ENCODE measurements around the gene WNT5B. TPM values are rescaled to one million over a fixed set of nuclear protein-coding genes. Genes with fewer than 3 reads are reported as not detected.

WNT5B gene
- total RNA-seq, 1 experiment from 2014 or later: 0.69 TPM

DNA sequence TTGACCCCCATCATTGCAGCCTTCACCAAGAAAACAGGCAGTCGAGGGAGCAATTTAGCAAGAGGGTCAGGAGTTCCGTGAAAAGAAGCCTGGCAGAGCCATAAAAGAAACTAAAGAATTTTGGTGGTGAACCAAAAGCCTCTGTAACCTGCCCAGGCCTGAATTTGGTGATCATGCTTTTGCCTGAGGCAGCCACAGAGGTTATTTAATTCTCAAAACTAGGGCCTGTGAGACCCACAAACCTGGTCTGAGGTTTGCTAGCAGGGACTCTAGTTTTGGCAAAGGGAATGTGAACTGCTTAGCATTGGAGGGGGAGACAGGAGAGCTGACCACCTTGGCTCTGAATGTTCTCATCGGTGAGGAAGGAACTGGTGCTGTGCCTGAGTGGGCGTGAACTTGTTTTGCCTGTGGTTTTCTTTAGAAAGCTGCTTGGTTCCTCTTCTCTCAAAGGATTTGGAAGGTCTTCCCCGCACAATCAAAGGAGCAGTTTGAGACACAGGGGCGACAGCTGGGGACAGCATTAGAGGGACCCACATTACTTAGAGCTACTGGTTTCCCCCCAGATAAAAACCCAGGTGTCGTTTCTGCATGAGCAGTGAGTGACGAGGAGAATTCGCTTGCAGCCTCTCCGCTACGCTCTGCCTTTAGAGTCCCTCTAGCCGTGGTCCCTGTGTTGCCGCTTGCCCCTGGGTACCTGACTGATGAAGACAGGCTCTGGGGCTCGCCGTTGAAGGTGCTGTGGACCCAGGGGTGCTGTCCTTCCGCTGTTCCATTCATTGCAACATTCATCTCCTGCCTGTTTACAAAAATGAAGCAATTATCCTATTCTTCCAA lies 12.6 kb upstream of the WNT5B start:
- in situ Hi-C loops (cut with HindIII; ENCODE audit: low pct_unique_long_range_greater_than_20kb, low sequenced_read_pairs): no loop called here
- DNase-seq (ENCODE audit: low read depth, low spot score): no peak

DNA sequence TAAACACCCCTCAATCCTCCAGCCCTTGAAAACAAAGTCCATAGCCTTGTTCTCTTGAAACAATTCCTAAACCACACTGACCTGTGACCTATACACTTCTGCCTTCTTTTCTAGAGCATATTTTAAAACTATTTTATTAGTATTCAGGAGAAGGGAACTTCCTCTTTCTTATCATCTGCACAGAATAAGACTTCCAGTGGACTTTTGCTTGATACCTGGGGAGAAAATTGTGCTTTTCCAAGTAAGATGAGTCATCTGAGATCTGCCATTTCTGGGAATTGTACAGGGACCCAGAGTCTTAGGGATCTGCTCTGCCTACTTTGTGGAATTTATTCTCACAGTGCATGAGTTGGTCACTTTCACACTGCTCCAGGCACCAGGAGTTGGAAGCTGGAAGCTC lies 10.5 kb upstream of the WNT5B start:
- in situ Hi-C loops (cut with HindIII; ENCODE audit: low pct_unique_long_range_greater_than_20kb, low sequenced_read_pairs): no loop called here
- DNase-seq (ENCODE audit: low read depth, low spot score): no peak

GRCh38 chr12:1619159-1619558 lies 9.9 kb upstream of the WNT5B start:
- in situ Hi-C loops (cut with HindIII; ENCODE audit: low pct_unique_long_range_greater_than_20kb, low sequenced_read_pairs): no loop called here

GRCh38 chr12:1619587-1619986 lies 9.4 kb upstream of the WNT5B start:
- in situ Hi-C loops (cut with HindIII; ENCODE audit: low pct_unique_long_range_greater_than_20kb, low sequenced_read_pairs): no loop called here
- no peak for DNase-seq (ENCODE audit: low read depth, low spot score)

More at GRCh38 chr12:1619159-1619558, 9.9 kb upstream of the WNT5B start:
- DNase-seq (ENCODE audit: low read depth, low spot score): no peak

DNA sequence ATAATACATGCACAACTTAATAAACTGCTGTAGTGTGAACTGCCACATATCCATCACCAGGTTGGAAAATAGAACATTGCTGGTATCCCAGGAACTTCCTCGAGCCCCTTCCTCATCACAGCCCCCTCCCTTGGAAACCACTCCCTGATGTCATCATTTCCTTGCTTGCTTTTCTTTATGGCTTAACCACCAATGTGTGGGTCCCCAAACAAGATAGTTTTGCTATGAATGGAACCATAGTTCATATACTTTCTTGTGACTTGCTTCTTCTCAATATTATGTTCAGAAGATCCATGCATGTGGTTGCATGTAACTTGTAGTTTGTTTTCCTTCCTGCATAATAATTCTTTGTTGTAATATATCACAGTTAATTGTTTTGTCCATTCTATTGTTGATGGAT lies 8.9 kb upstream of the WNT5B start:
- DNase-seq (ENCODE audit: low read depth, low spot score): no peak
- in situ Hi-C loops (cut with HindIII; ENCODE audit: low pct_unique_long_range_greater_than_20kb, low sequenced_read_pairs): no loop called here

DNA sequence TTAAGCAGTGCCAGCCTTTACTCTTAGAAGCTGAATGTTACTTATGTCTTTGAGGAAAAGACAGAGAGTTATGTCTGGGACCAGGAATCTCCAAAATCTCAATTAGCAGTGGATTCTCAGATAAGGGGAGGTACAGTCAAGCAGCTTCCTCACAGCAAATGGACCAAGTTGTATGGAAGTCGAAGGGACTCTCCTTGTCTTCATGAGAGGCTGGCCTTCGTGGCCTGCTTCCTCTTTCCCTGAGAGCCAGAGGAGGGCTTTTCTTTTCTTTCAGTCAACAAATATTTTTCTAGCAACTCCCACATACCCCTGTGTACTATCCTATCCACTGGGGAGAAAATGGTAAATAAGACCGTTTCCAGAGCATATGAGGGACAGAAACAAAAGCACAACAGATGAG lies 6.6 kb upstream of the WNT5B start:
- no peak for DNase-seq (ENCODE audit: low read depth, low spot score)
- in situ Hi-C loops (cut with HindIII; ENCODE audit: low pct_unique_long_range_greater_than_20kb, low sequenced_read_pairs): no loop called here

DNA sequence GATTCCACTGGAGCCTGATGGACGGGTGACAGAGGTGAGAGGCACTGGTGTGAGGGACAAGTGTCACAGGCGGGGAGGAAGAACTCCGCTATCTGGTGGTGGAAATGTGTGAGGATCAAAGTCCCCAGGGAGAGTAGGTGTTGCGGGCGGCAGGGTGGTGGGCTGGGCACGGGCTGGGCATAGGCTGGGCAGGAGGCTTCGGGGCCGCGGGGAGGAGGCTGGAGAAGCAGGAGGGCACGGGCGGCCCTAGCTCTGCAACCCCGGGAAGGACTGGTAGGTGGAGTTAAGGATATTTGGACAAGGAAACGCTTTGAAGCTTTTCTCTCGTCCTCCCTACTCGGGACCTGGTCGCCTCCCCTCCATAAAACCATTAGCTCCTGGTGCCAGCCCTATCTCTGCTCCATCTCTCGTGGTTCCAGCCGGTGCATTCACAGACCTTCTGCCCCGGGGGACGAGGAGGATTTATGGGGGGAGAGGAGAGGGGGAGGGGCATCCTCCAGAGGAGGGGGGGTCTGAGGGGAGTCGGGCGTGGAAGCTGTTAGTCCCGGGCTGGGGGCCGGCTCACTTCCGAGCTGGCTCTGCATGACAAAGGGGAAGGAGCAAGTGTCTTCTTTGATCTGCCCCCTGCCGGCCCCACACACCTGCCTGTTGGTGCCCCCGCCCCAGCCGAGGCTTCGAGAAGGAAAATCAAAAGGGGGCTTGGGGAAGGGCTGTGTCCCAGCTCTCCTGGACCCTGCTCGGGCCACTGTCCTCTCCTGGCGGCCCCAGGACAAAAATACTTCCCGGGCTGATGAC lies 504 bp downstream of the WNT5B start:
- in situ Hi-C loops (cut with HindIII; ENCODE audit: low pct_unique_long_range_greater_than_20kb, low sequenced_read_pairs): no loop called here
- no peak for DNase-seq (ENCODE audit: low read depth, low spot score)

DNA sequence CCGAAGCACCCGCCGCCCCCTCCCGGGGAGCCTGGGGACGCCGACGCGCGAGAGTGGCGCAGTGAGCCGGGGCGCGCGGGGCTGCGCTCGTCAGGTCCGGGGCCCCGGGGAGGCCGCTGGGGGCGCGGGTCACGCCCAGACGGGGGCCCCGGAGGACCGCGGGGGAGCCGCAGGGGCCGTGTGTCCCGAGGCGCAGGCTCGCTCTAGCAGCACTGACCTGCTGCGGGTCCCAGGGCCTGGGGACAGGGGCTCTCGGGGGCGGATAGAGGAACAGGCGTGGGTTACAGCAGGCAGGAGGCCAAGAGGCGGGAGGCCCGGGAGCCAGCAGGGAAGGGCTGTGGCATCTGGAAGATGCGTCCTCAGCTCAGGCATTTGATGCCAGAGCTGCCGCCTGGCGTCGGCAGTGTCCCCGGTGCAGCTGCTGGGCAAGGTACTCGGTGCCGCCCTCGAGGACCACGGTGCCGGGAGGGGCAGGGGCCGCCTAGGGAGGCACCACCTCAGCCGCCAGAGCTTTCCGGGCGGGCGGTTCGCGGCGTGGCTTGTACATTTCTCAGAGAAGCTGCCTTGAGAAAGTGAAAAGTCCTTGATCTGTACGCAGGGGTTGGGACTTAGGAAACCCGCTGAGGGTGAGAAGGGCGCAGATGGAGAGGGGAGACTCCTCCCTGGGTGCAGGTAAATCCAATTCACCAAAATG lies 1.2 kb downstream of the WNT5B start:
- in situ Hi-C loops (cut with HindIII; ENCODE audit: low pct_unique_long_range_greater_than_20kb, low sequenced_read_pairs): no loop called here
- DNase-seq (ENCODE audit: low read depth, low spot score): no peak

DNA sequence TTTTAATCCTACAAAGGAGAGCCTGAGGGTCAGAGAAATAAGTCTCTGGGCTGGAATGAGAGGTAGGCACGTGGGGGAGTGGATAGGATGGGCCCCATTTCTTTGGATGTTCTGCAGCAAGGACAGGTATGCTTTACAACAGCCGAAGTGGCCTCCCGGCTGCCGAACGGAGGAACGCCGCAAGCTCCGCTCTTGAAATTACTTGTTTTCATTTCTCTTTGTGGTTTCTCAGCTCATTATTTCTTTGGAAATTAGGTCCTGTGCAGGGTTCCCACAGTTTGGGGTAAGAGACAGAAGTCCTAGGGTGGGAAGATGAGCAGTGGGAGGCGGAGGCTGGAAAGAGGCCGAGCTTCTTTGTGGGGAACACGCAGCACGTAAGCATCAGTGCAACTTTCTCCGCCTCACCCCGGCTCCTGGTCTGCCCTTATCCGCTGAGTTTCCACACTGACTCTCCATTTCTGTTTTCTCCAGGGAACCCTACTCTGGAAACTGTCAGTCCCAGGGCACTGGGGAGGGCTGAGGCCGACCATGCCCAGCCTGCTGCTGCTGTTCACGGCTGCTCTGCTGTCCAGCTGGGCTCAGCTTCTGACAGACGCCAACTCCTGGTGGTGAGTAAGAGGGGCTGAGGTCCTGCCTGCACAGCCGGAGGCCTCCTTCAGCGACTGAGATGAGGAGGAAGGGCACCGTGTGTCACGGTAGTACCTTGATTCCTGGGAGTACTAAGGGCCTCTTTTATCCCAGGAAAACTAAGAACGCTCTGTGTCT lies 2.0 kb downstream of the WNT5B start:
- in situ Hi-C loops (cut with HindIII; ENCODE audit: low pct_unique_long_range_greater_than_20kb, low sequenced_read_pairs): no loop called here
- peak; percentile 79 for DNase-seq (ENCODE audit: low read depth, low spot score)

GRCh38 chr12:1632702-1633101 lies 3.7 kb downstream of the WNT5B start:
- in situ Hi-C loops (cut with HindIII; ENCODE audit: low pct_unique_long_range_greater_than_20kb, low sequenced_read_pairs): no loop called here
- no peak for DNase-seq (ENCODE audit: low read depth, low spot score)

DNA sequence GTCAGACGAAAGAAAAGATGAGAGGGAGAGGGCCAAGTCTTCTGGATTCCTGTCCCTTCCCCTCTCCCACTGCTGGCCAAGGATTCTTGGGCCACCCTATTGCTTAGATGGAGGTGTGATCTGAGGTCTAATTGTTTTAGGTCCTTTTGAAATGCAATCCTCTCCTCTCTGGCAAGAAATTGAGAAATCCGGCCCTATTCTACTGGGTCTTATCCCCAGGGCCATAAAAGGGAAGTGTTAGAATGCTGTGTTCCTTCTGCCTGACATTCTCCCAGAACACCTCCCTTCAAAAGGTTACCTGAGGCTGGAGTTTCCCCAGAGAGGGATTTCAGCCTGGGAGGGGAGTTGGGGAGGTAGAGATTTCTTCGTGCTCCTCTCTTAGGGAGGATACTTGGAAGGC lies 4.4 kb downstream of the WNT5B start:
- in situ Hi-C loops (cut with HindIII; ENCODE audit: low pct_unique_long_range_greater_than_20kb, low sequenced_read_pairs): no loop called here

GRCh38 chr12:1634149-1634548 lies 5.1 kb downstream of the WNT5B start:
- in situ Hi-C loops (cut with HindIII; ENCODE audit: low pct_unique_long_range_greater_than_20kb, low sequenced_read_pairs): no loop called here
- no peak for DNase-seq (ENCODE audit: low read depth, low spot score)

More for the DNA sequence above, 4.4 kb downstream of the WNT5B start:
- no peak for DNase-seq (ENCODE audit: low read depth, low spot score)

DNA sequence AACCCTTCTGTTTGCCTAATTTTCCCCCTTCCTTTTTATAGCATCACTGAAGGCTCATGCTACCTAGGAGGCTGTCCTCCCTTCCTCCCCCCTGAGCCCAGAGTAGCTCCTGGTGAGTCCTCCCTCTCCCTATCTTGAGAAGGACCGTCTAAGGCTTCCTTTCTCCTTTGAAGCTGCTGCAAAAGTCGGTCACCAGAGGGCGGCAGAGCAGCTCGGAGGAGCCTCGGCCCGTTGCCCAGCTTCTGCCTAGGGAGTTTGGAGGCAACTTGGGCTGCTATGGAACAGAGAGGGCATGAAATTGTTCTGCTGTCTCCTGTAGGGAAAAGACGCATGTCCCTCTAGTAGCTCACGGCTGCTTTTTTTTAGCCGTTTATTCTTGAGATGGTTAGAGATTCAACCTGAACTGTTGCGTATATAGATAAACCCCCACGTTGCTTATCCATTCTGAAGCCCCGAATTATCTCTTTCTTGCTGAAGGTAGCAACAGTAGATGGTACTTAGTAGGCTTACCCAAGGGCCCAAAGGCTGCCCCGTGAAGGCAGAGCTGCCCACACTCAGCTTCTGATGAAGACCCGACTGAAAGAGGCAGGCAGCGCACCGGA lies 5.7 kb downstream of the WNT5B start:
- in situ Hi-C loops (cut with HindIII; ENCODE audit: low pct_unique_long_range_greater_than_20kb, low sequenced_read_pairs): no loop called here
- peak; percentile 83 for DNase-seq (ENCODE audit: low read depth, low spot score)

DNA sequence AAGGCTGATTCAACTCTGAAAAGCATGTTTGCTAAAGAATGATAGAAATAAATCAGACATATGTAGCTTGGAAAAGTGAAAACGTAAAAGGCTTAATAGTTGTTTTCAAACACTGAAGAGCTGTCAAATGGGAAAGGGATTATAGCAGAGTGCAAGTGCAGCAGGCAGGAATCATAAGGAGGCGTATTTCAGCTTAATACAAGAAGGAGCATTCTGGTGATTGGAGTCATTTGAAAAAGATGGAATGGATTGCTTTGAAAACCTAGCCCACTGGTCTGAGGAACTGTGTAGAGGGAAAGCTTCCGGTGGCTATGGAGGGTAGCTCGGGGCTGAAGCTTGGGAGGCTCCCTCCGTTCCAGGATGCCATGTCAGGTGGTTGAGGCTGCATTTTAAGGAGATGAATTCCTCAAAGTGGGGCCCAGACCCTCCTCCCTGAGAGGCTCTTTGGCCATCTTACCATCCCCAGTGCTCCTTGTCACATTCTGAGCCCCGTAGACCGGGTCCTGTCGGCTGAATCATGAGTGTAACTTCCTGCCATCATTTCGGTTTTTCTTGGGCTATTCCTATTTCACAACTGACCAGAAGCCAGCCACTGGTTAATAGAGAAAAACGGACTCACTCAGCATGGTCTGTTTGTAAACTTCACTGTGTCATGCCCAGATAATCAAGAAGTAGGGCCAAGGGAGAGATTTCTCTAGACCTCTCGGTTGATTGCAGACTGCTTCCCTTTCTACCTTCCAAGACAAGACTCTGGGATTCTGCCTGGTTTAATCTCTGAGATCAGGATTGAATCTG lies 6.5 kb downstream of the WNT5B start:
- no peak for DNase-seq (ENCODE audit: low read depth, low spot score)
- in situ Hi-C loops (cut with HindIII; ENCODE audit: low pct_unique_long_range_greater_than_20kb, low sequenced_read_pairs): no loop called here

DNA sequence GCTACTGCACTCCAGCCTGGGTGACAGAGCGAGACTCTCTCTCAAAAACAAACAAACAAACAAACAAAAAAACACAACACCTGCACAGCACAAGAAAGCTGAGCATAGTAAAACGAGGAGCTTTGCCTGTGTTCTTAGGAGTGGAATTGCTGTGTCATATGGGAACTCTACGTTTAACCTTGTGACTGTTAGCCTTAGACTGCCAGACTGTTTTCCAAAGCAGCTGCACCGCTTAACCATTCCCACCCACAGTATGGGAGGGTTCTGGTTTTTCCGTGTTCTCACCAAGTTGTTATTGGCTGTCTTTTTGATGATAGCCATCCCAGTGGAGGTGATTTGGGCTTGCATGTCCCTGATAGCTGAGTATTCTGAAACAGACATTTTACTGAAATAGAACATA lies 9.2 kb downstream of the WNT5B start:
- DNase-seq (ENCODE audit: low read depth, low spot score): no peak
- in situ Hi-C loops (cut with HindIII; ENCODE audit: low pct_unique_long_range_greater_than_20kb, low sequenced_read_pairs): no loop called here

DNA sequence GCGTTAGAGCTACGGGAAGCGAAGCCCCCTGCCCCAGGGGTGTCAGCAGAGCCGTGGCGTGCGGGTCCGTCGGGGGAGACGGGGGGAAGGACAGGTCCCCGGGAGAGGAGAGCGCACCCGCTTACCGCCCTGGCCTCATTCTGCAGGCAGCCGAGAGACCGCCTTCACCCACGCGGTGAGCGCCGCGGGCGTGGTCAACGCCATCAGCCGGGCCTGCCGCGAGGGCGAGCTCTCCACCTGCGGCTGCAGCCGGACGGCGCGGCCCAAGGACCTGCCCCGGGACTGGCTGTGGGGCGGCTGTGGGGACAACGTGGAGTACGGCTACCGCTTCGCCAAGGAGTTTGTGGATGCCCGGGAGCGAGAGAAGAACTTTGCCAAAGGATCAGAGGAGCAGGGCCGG lies 10.5 kb downstream of the WNT5B start:
- in situ Hi-C loops (cut with HindIII; ENCODE audit: low pct_unique_long_range_greater_than_20kb, low sequenced_read_pairs): no loop called here
- no peak for DNase-seq (ENCODE audit: low read depth, low spot score)
